ENCODE results near the gene FAM163B.

The FAM163B gene

GRCh38 chr9:133605446-133605845, 3.7 kb downstream of the FAM163B start:
- no peak for TF ChIP-seq CTCF (IDR thresholded peaks at IDR 0.05; ENCODE audit: insufficient read depth, low read length, poor library complexity, severe bottlenecking)
- no peaks in the 10 kb centered on the region; the same call in 1 of the 2 replicates for H3K27me3 ChIP-seq (replicated peaks; ENCODE audit: control insufficient read depth, insufficient read depth, low read length)
- DNase-seq (ENCODE audit: extremely low read depth, insufficient read length), result no peak
- no peak overlapping the region for H3K4me3 ChIP-seq (replicated peaks; ENCODE audit: low read depth, low read length)
- H3K36me3 ChIP-seq (ENCODE audit: control insufficient read depth, insufficient read depth, low read length), result no peaks in the 10 kb centered on the region

GRCh38 chr9:133604856-133605255, 4.3 kb downstream of the FAM163B start:
- no peaks in the 10 kb centered on the region; the same call in 1 of the 2 replicates for H3K27me3 ChIP-seq (replicated peaks; ENCODE audit: control insufficient read depth, insufficient read depth, low read length)
- no peak for TF ChIP-seq CTCF (IDR thresholded peaks at IDR 0.05; ENCODE audit: insufficient read depth, low read length, poor library complexity, severe bottlenecking)
- H3K36me3 ChIP-seq (ENCODE audit: control insufficient read depth, insufficient read depth, low read length), result no peaks in the 10 kb centered on the region
- DNase-seq (ENCODE audit: extremely low read depth, insufficient read length), result no peak
- H3K4me3 ChIP-seq (replicated peaks; ENCODE audit: low read depth, low read length), result no peak overlapping the region

- H3K36me3 ChIP-seq (ENCODE audit: control insufficient read depth, insufficient read depth, low read length), result no peaks in the 10 kb centered on the region; the same call in 1 of the 2 replicates
- peak; percentile 10 for TF ChIP-seq CTCF (IDR thresholded peaks at IDR 0.05; ENCODE audit: insufficient read depth, low read length, poor library complexity, severe bottlenecking)
- no peaks in the 10 kb centered on the region; the same call in 1 of the 2 replicates for H3K27me3 ChIP-seq (replicated peaks; ENCODE audit: control insufficient read depth, insufficient read depth, low read length)
- no peak for DNase-seq (ENCODE audit: extremely low read depth, insufficient read length)
- no peak overlapping the region for H3K4me3 ChIP-seq (replicated peaks; ENCODE audit: low read depth, low read length)
Measured at GRCh38 chr9:133604214-133604613, 5.0 kb downstream of the FAM163B start.

- no peak overlapping the region for H3K4me3 ChIP-seq (replicated peaks; ENCODE audit: low read depth, low read length)
- H3K36me3 ChIP-seq (ENCODE audit: control insufficient read depth, insufficient read depth, low read length), result no peaks in the 10 kb centered on the region; the same call in 1 of the 2 replicates
- H3K27me3 ChIP-seq (replicated peaks; ENCODE audit: control insufficient read depth, insufficient read depth, low read length), result no peaks in the 10 kb centered on the region; the same call in 1 of the 2 replicates
- TF ChIP-seq CTCF (IDR thresholded peaks at IDR 0.05; ENCODE audit: insufficient read depth, low read length, poor library complexity, severe bottlenecking), result no peak
- no peak for DNase-seq (ENCODE audit: extremely low read depth, insufficient read length)
Measured at GRCh38 chr9:133603135-133603927, 5.9 kb downstream of the FAM163B start.

- Histone ChIP-seq H3K4me3 (replicated peaks; ENCODE audit: low read depth, low read length) (no peak overlapping the region), H3K27me3 (replicated peaks; ENCODE audit: control insufficient read depth, insufficient read depth, low read length) (no peaks in the 10 kb centered on the region; the same call in 1 of the 2 replicates), H3K36me3 (ENCODE audit: control insufficient read depth, insufficient read depth, low read length) (no peaks in the 10 kb centered on the region; the same call in 1 of the 2 replicates)
- DNase-seq (ENCODE audit: extremely low read depth, insufficient read length), result no peak
- TF ChIP-seq CTCF (IDR thresholded peaks at IDR 0.05; ENCODE audit: insufficient read depth, low read length, poor library complexity, severe bottlenecking), result no peak
Measured at GRCh38 chr9:133602277-133602676, 6.9 kb downstream of the FAM163B start.
